ENCODE measurements around the gene MAP3K7. TPM values are rescaled to one million over a fixed set of nuclear protein-coding genes. Genes with fewer than 3 reads are reported as not detected.

MAP3K7 gene
- total RNA-seq, 1 donor from 2014 or later = 35.9 TPM

DNA sequence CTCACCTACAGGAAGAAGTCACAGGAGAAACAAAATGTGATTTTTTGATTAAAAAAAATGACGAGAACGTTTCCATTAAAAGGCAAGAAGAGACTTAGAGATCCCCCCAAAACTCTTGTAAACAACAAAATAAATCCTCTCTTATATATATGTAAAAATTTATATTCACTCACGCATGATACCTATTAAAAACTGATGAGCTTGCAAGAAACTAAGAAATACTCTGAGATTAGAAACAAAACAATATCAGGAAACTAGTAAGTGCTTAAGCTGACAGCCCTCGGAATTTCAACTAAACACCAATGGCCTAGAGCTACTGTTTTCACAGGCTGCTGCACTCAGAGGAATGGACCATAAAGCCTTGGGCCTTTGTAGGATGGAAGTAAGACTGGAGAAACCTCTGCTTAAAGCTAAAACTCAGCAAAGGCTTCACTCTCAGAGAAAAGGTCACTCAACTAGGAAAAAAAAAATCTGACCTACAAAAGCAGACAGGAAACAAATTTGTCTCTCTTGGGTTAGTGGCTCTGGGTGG is 63.0 kb downstream of the MAP3K7 start:
- H3K36me3 Mint-ChIP-seq = peaks cover 22% of the 10 kb centered on the region
- H3K27ac Mint-ChIP-seq = no peak overlapping the region
- H3K4me1 Mint-ChIP-seq = no peaks in the 10 kb centered on the region
- no peak for TF ChIP-seq CTCF (IDR thresholded peaks at IDR 0.05; ENCODE audit: unreplicated experiment)
- no peak overlapping the region for H3K4me3 Mint-ChIP-seq
- no peaks in the 10 kb centered on the region for H3K27me3 Mint-ChIP-seq (ENCODE audit: low read depth)
- no peaks in the 10 kb centered on the region for H3K9me3 Mint-ChIP-seq
- no peak for DNase-seq (ENCODE audit: low spot score in 2 of 2, unreplicated experiment in 2 of 2)

GRCh38 chr6:90521955-90522354 is 64.9 kb downstream of the MAP3K7 start:
- no peaks in the 10 kb centered on the region for H3K27me3 Mint-ChIP-seq (ENCODE audit: low read depth)
- TF ChIP-seq CTCF (IDR thresholded peaks at IDR 0.05; ENCODE audit: unreplicated experiment) = no peak
- H3K9me3 Mint-ChIP-seq = no peaks in the 10 kb centered on the region
- DNase-seq (ENCODE audit: low spot score in 2 of 2, unreplicated experiment in 2 of 2) = no peak
- no peaks in the 10 kb centered on the region for H3K4me1 Mint-ChIP-seq
- no peak overlapping the region for H3K4me3 Mint-ChIP-seq
- H3K27ac Mint-ChIP-seq = no peak overlapping the region
- H3K36me3 Mint-ChIP-seq = peaks cover 17% of the 10 kb centered on the region

GRCh38 chr6:90516074-90516660 is 70.7 kb downstream of the MAP3K7 start:
- Mint-ChIP-seq H3K36me3 (peaks cover 32% of the 10 kb centered on the region), H3K4me1 (no peaks in the 10 kb centered on the region), H3K27ac (no peak overlapping the region), H3K4me3 (no peak overlapping the region), H3K9me3 (no peaks in the 10 kb centered on the region), H3K27me3 (ENCODE audit: low read depth) (no peaks in the 10 kb centered on the region)
- no peak for DNase-seq (ENCODE audit: low spot score in 2 of 2, unreplicated experiment in 2 of 2)
- no peak for TF ChIP-seq CTCF (IDR thresholded peaks at IDR 0.05; ENCODE audit: unreplicated experiment)

- Mint-ChIP-seq H3K27me3 (ENCODE audit: low read depth) (no peaks in the 10 kb centered on the region), H3K27ac (no peak overlapping the region), H3K4me1 (no peaks in the 10 kb centered on the region), H3K36me3 (peaks cover 27% of the 10 kb centered on the region), H3K4me3 (no peak overlapping the region), H3K9me3 (no peaks in the 10 kb centered on the region)
- DNase-seq (ENCODE audit: low spot score in 2 of 2, unreplicated experiment in 2 of 2) = no peak
- TF ChIP-seq CTCF (IDR thresholded peaks at IDR 0.05; ENCODE audit: unreplicated experiment) = no peak
These were observed 72.4 kb downstream of the MAP3K7 start for GRCh38 chr6:90514496-90514895.

DNA sequence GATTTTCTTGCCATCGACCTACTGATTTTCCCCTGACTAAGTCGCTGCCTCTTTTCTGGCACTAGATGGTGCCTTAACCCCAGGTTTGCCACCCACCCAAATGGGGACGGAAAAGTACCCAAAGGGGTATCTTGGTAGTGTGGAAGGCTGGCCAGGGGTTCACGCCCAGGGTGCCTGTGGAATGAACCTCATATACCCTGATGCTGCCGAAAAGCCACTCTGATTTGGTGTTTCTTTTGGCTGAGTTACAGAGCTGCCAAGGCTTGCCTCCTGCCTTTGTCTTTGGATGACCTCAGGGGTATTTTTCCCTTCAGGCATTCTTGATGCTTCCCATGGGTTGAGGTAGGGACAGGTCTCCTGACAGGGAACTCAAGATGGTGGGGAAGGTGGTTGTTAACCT is 78.1 kb downstream of the MAP3K7 start:
- H3K9me3 Mint-ChIP-seq = peaks cover 15% of the 10 kb centered on the region
- H3K4me3 Mint-ChIP-seq = no peak overlapping the region
- H3K36me3 Mint-ChIP-seq = peaks cover 17% of the 10 kb centered on the region
- no peaks in the 10 kb centered on the region for H3K4me1 Mint-ChIP-seq
- no peak for TF ChIP-seq CTCF (IDR thresholded peaks at IDR 0.05; ENCODE audit: unreplicated experiment)
- DNase-seq (ENCODE audit: low spot score in 2 of 2, unreplicated experiment in 2 of 2) = no peak
- H3K27me3 Mint-ChIP-seq (ENCODE audit: low read depth) = no peaks in the 10 kb centered on the region
- no peak overlapping the region for H3K27ac Mint-ChIP-seq
